Measurements from ENCODE around the gene HBG1.

HBG1 gene

GRCh38 chr11:5272395-5273017 lies 22.8 kb upstream of the HBG1 start:
- H3K4me1 ChIP-seq (ENCODE audit: control insufficient read depth, insufficient read depth, low read depth, low read length): peaks cover 1% of the 10 kb centered on the region
- H3K4ac ChIP-seq (ENCODE audit: low read depth in 1 of 2, low read length in 2 of 2): no peak overlapping the region
- H3K9me3 ChIP-seq (ENCODE audit: control insufficient read depth, low read length): no peaks in the 10 kb centered on the region
- no peak overlapping the region for H3K9ac ChIP-seq (ENCODE audit: low read length)
- H2BK120ac ChIP-seq (ENCODE audit: low read depth, low read length): no peak overlapping the region
- 100% methylated on average over 2 of the region's 4 CpGs for WGBS
- DNase-seq: no peak
- no peaks in the 10 kb centered on the region for H3K79me1 ChIP-seq (replicated peaks; ENCODE audit: low read length, poor library complexity, severe bottlenecking)
- H2AK5ac ChIP-seq (ENCODE audit: low read length, severe bottlenecking): no peak overlapping the region
- no peak overlapping the region for H2BK12ac ChIP-seq (ENCODE audit: low read length in 2 of 2)
- H2AFZ ChIP-seq (ENCODE audit: low read depth, low read length): no peak overlapping the region
- H3K27ac ChIP-seq (ENCODE audit: low read length, poor library complexity, severe bottlenecking): no peak overlapping the region
- H3K23ac ChIP-seq (ENCODE audit: low read length in 2 of 2): no peak overlapping the region
- no peak overlapping the region for H2BK5ac ChIP-seq (ENCODE audit: low read depth, low read length, poor library complexity, severe bottlenecking)
- no peak overlapping the region for H4K8ac ChIP-seq (ENCODE audit: low read length)
- no peak overlapping the region for H2BK15ac ChIP-seq (ENCODE audit: low read depth, poor library complexity, severe bottlenecking)
- H3K27me3 ChIP-seq (ENCODE audit: control insufficient read depth in 1 of 2, insufficient read depth in 1 of 2, low read length in 2 of 2): no peaks in the 10 kb centered on the region
- no peak overlapping the region for H3K4me3 ChIP-seq (ENCODE audit: insufficient read depth in 1 of 2, low read depth in 1 of 2, low read length in 2 of 2)
- H3K4me2 ChIP-seq (ENCODE audit: low read length, poor library complexity, severe bottlenecking): no peak overlapping the region
- no peak overlapping the region for H4K91ac ChIP-seq (ENCODE audit: low read length)
- no peak overlapping the region for H3K18ac ChIP-seq (ENCODE audit: low read depth in 1 of 2, low read length in 2 of 2)
- H3K14ac ChIP-seq (ENCODE audit: low read length in 2 of 2): no peak overlapping the region
- H3K36me3 ChIP-seq (ENCODE audit: control insufficient read depth in 1 of 2, insufficient read depth in 2 of 2, low read depth in 1 of 2, low read length in 2 of 2): no peaks in the 10 kb centered on the region

GRCh38 chr11:5269715-5270147 lies 20.1 kb upstream of the HBG1 start, which contains the start of gene HBE1:
Gene HBE1, minus strand, starts transcription at chr11:5269945. Its CDS starts 55 bp downstream, at chr11:5269890.
- Histone ChIP-seq H2AFZ (ENCODE audit: low read depth, low read length) (no peak within 1 kb of the TSS), H4K91ac (ENCODE audit: low read length) (no peak within 1 kb of the TSS), H3K79me1 (replicated peaks; ENCODE audit: low read length, poor library complexity, severe bottlenecking) (no peaks in the 10 kb centered on the region), H3K9me3 (ENCODE audit: control insufficient read depth, low read length) (no peaks in the 10 kb centered on the region), H3K27me3 (ENCODE audit: control insufficient read depth in 1 of 2, insufficient read depth in 1 of 2, low read length in 2 of 2) (no peaks in the 10 kb centered on the region), H4K8ac (ENCODE audit: low read length) (no peak within 1 kb of the TSS), H2BK12ac (ENCODE audit: low read length in 2 of 2) (no peak within 1 kb of the TSS), H3K4me2 (ENCODE audit: low read length, poor library complexity, severe bottlenecking) (no peak within 1 kb of the TSS), H2AK5ac (ENCODE audit: low read length, severe bottlenecking) (no peak within 1 kb of the TSS), H2BK5ac (ENCODE audit: low read depth, low read length, poor library complexity, severe bottlenecking) (no peak within 1 kb of the TSS), H3K9ac (ENCODE audit: low read length) (no peak within 1 kb of the TSS), H3K4me1 (ENCODE audit: control insufficient read depth, insufficient read depth, low read depth, low read length) (peaks cover 1% of the 10 kb centered on the region), H2BK120ac (ENCODE audit: low read depth, low read length) (no peak within 1 kb of the TSS), H3K14ac (ENCODE audit: low read length in 2 of 2) (no peak within 1 kb of the TSS), H3K23ac (ENCODE audit: low read length in 2 of 2) (no peak within 1 kb of the TSS), H3K4me3 (ENCODE audit: insufficient read depth in 1 of 2, low read depth in 1 of 2, low read length in 2 of 2) (no peak within 1 kb of the TSS), H3K36me3 (ENCODE audit: control insufficient read depth in 1 of 2, insufficient read depth in 2 of 2, low read depth in 1 of 2, low read length in 2 of 2) (no peaks in the 10 kb centered on the region), H3K18ac (ENCODE audit: low read depth in 1 of 2, low read length in 2 of 2) (no peak within 1 kb of the TSS), H2BK15ac (ENCODE audit: low read depth, poor library complexity, severe bottlenecking) (no peak within 1 kb of the TSS), H3K4ac (ENCODE audit: low read depth in 1 of 2, low read length in 2 of 2) (no peak within 1 kb of the TSS), H3K27ac (ENCODE audit: low read length, poor library complexity, severe bottlenecking) (no peak within 1 kb of the TSS)
- WGBS: 84% methylated on average over 3 of the region's 4 CpGs
- no peak for DNase-seq

- Histone ChIP-seq H3K79me1 (replicated peaks; ENCODE audit: low read length, poor library complexity, severe bottlenecking) (no peaks in the 10 kb centered on the region), H3K27ac (ENCODE audit: low read length, poor library complexity, severe bottlenecking) (no peak overlapping the region), H2BK15ac (ENCODE audit: low read depth, poor library complexity, severe bottlenecking) (no peak overlapping the region), H3K4me2 (ENCODE audit: low read length, poor library complexity, severe bottlenecking) (no peak overlapping the region), H4K91ac (ENCODE audit: low read length) (no peak overlapping the region), H3K36me3 (ENCODE audit: control insufficient read depth in 1 of 2, insufficient read depth in 2 of 2, low read depth in 1 of 2, low read length in 2 of 2) (no peaks in the 10 kb centered on the region), H2AFZ (ENCODE audit: low read depth, low read length) (no peak overlapping the region), H3K4me1 (ENCODE audit: control insufficient read depth, insufficient read depth, low read depth, low read length) (peaks cover 1% of the 10 kb centered on the region), H3K18ac (ENCODE audit: low read depth in 1 of 2, low read length in 2 of 2) (no peak overlapping the region), H3K4ac (ENCODE audit: low read depth in 1 of 2, low read length in 2 of 2) (no peak overlapping the region), H3K27me3 (ENCODE audit: control insufficient read depth in 1 of 2, insufficient read depth in 1 of 2, low read length in 2 of 2) (no peaks in the 10 kb centered on the region), H2BK5ac (ENCODE audit: low read depth, low read length, poor library complexity, severe bottlenecking) (no peak overlapping the region), H4K8ac (ENCODE audit: low read length) (no peak overlapping the region), H3K23ac (ENCODE audit: low read length in 2 of 2) (no peak overlapping the region), H2AK5ac (ENCODE audit: low read length, severe bottlenecking) (no peak overlapping the region), H2BK120ac (ENCODE audit: low read depth, low read length) (no peak overlapping the region), H3K14ac (ENCODE audit: low read length in 2 of 2) (no peak overlapping the region), H3K9me3 (ENCODE audit: control insufficient read depth, low read length) (no peaks in the 10 kb centered on the region), H3K9ac (ENCODE audit: low read length) (no peak overlapping the region), H2BK12ac (ENCODE audit: low read length in 2 of 2) (no peak overlapping the region), H3K4me3 (ENCODE audit: insufficient read depth in 1 of 2, low read depth in 1 of 2, low read length in 2 of 2) (no peak overlapping the region)
- 98% methylated on average over 2 of the region's 2 CpGs for WGBS
- no peak for DNase-seq
These were observed 17.4 kb upstream of the HBG1 start for GRCh38 chr11:5267033-5267563.

GRCh38 chr11:5266609-5267008 lies 17.0 kb upstream of the HBG1 start:
- Histone ChIP-seq H3K9ac (ENCODE audit: low read length) (no peak overlapping the region), H3K23ac (ENCODE audit: low read length in 2 of 2) (no peak overlapping the region), H2BK5ac (ENCODE audit: low read depth, low read length, poor library complexity, severe bottlenecking) (no peak overlapping the region), H2BK15ac (ENCODE audit: low read depth, poor library complexity, severe bottlenecking) (no peak overlapping the region), H3K36me3 (ENCODE audit: control insufficient read depth in 1 of 2, insufficient read depth in 2 of 2, low read depth in 1 of 2, low read length in 2 of 2) (no peaks in the 10 kb centered on the region), H2AK5ac (ENCODE audit: low read length, severe bottlenecking) (no peak overlapping the region), H3K9me3 (ENCODE audit: control insufficient read depth, low read length) (no peaks in the 10 kb centered on the region), H3K4me1 (ENCODE audit: control insufficient read depth, insufficient read depth, low read depth, low read length) (peaks cover 1% of the 10 kb centered on the region), H3K18ac (ENCODE audit: low read depth in 1 of 2, low read length in 2 of 2) (no peak overlapping the region), H2AFZ (ENCODE audit: low read depth, low read length) (no peak overlapping the region), H3K27ac (ENCODE audit: low read length, poor library complexity, severe bottlenecking) (no peak overlapping the region), H4K8ac (ENCODE audit: low read length) (no peak overlapping the region), H3K27me3 (ENCODE audit: control insufficient read depth in 1 of 2, insufficient read depth in 1 of 2, low read length in 2 of 2) (no peaks in the 10 kb centered on the region), H2BK120ac (ENCODE audit: low read depth, low read length) (no peak overlapping the region), H3K14ac (ENCODE audit: low read length in 2 of 2) (no peak overlapping the region), H3K4me2 (ENCODE audit: low read length, poor library complexity, severe bottlenecking) (no peak overlapping the region), H2BK12ac (ENCODE audit: low read length in 2 of 2) (no peak overlapping the region), H4K91ac (ENCODE audit: low read length) (no peak overlapping the region), H3K79me1 (replicated peaks; ENCODE audit: low read length, poor library complexity, severe bottlenecking) (no peaks in the 10 kb centered on the region), H3K4ac (ENCODE audit: low read depth in 1 of 2, low read length in 2 of 2) (no peak overlapping the region), H3K4me3 (ENCODE audit: insufficient read depth in 1 of 2, low read depth in 1 of 2, low read length in 2 of 2) (no peak overlapping the region)
- DNase-seq: no peak
